ENCODE data around the gene CACNG5.
"Not testable (repeated sequence)": the region's sequence is repeated elsewhere in the genome, so short reads cannot be mapped to it uniquely, and the experiment has no call there.

Gene CACNG5

GRCh38 chr17:66855204-66855603, 20.3 kb downstream of the CACNG5 start:
- DNase-seq: no peak

DNA sequence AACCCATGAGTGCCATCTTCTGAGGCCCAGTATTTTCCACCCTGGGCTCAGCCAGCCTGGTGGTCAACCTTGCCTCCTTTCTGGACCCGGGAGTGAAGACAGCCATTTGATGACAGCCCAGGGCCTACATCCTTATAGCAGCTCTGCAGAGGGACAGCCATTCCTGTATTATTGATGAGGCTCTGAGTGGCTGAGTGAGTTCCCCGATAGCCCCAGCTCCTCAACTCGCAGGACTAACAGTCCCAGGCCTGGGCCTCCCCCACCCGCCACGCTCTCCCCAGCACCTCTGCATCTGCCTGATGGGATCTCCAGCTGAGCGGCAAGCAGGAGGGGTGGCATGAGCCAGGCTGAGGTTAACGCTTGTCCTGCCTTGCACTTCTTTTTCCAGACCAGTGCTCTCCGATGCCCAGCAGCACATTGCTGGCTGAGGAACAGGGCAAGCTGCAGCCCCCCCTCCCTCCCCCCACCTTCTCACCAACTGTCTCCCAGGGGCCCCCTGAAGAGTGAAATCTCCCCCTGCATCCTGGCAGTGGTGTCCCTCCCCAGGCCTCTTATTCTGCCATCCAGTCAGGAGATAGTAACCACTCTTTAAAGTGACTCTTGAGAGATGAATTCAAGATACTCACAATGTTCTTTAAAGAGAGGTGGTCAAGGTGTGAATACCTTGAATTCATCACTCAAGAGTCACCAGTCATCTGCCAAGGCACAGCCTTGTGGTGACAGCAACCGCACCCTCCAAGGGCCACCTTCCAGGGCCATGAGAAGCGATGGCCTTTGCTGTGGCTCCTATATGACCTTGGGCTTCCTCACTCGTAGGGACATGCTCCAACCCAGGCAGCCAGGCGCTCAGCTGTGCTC, 23.5 kb downstream of the CACNG5 start:
- no peak for DNase-seq

DNA sequence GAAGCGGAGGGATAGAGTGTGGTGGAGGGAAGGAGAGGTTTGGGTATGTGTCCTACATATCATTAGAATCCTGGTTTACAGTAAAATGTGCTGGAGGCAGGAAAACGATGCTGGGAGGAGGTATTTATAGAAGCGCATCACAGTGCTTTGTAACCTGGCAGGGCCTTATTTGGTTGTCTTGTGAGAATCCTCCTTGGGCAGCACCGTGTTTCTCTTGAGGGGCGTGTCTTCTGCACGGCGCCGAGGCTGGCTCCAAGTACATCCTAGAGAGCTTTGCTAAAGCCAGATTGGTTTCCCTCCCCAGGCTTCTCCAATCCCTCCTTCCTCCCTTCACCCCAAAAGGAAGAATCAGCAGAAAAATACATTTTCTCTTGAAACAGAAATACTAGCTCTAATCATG, 24.4 kb downstream of the CACNG5 start:
- no peak for DNase-seq

DNA sequence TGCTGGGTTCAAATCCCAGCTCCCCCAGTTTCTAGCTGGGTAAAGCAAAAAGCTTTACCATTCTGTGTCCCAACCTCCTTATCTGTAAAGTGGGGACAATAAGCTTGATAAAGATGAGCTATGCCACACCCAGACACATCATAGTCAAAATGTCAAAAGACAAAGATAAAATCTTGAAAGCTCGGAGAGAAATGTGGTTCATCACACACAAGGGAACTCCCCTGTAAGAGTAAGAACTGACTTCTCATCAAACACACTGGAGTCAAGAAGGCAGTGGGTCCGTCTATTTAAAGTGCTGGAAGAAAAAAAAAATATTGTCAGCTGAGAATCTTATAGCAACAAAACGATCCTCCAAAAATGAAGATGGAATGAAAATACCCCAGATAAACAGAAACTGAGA, 25.3 kb downstream of the CACNG5 start:
- DNase-seq: no peak

- no peak for DNase-seq
Measured at GRCh38 chr17:66863820-66864219, 28.9 kb downstream of the CACNG5 start.

- no peak for DNase-seq
Measured at GRCh38 chr17:66865151-66865550, 30.2 kb downstream of the CACNG5 start.

- no peak for DNase-seq
Measured at GRCh38 chr17:66873962-66874361, 39.0 kb downstream of the CACNG5 start.

DNA sequence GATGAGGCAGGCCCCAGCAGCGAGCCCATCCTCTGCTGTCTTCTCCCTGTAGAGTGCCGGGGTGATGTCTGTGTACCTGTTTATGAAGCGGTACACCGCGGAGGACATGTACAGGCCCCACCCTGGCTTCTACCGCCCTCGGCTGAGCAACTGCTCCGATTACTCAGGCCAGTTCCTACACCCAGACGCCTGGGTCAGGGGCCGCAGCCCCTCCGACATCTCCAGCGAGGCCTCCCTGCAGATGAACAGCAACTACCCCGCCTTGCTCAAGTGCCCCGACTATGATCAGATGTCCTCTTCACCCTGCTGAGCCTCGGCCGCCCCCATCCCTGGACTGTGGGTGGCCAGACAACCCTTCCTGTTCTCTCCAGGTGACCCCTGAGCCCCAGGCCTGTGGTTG, 50.0 kb downstream of the CACNG5 start:
- DNase-seq: no peak

GRCh38 chr17:66885417-66885816, 50.5 kb downstream of the CACNG5 start:
- no peak for DNase-seq

DNA sequence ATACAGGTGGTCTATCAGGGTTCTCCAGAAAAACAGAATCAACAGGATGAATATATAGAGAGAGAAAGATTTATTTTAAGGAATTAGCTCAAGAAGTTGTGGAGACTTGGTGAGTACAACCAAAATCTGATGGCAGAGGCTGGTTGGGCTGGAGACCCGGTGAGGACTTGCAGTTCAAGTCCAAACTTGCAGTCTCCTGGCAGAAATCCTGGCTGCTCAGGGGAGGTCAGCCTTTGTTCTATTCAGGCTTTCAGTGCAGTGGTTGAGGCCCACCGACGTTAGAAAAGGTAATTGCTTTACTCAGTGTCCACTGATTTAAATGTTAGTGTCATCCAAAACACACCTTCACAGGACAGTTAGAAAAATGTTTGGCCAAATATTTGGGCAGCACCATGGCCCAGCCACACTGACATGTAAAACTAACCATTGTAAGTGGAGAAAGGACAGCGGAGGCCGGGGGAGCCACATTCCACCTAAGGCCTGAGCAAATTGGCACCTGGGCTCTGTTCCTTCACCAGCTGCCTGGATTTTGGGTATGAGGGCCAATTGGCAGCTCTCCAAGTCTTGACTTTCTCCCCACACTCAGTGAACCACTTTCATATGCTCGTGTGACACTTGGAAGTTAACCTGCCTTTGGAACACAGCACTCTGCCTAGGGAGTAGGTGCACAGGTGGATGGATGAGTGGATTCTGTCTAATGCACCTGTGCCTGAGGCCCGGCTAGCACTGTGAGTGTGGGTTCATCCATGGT, 54.7 kb downstream of the CACNG5 start:
- DNase-seq: no peak

GRCh38 chr17:66892246-66892645, 57.3 kb downstream of the CACNG5 start:
- no peak for DNase-seq

DNA sequence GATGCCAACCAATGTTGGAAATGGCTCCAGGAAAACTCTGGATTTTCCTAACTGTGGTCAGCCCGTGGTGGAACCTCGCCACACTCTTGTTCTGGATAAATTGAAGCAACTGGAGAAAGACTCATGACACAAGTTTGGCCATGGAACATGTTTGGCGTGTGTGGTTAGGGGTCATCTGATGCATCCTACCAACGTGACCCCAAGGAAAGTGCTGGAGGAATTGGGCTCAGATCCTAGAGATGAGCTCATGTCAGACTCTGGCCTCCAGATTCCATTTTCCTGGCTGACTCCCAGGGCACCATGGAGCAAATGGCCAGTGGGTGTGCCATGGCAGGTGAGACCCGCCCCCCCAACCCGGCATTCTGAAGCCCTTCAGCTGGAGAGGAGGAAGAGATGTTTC, 58.5 kb downstream of the CACNG5 start:
- DNase-seq: no peak

GRCh38 chr17:66893863-66894262, 58.9 kb downstream of the CACNG5 start:
- DNase-seq: no peak

DNA sequence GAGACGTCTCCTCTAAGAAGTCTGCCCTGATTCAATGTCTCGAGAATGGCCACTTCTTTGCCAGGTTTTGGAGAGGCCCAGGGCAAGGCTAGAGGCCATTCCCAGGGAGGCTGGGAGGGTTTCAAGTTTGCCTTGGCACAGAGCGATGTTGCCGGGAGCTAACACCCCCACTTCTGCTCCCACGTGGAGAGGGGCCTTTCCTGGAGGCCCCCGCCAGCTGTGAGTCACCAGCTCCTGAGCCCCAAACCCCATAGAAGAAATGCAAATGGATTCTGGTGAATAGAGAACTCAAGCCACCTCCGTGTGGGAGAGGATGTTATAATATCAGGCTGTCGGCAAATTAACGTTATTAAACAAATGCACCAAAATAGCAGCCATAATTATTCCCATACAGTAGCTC, 62.2 kb downstream of the CACNG5 start:
- no peak for DNase-seq

DNA sequence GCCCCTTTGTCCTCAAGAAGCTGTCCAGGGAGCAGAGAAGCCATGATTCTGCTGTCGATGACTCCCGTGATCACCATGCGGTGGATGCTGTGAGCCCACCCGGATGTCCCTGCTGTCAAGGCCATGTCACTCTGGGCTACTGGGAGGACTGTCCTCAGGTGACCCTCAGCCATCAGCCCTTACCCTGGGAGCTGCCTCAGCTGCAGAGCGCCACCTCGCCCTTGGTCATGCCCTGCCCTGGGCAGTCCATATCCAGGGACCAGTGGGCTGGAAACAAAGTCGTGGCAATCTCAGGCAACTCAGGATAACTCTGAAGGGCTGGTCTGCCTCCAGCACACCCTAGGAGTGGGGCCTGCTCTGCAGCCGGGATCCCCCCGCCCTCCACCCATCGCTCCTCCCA, 63.6 kb downstream of the CACNG5 start:
- no peak for DNase-seq

GRCh38 chr17:66900126-66901010, 65.5 kb downstream of the CACNG5 start:
- DNase-seq: no peak

DNA sequence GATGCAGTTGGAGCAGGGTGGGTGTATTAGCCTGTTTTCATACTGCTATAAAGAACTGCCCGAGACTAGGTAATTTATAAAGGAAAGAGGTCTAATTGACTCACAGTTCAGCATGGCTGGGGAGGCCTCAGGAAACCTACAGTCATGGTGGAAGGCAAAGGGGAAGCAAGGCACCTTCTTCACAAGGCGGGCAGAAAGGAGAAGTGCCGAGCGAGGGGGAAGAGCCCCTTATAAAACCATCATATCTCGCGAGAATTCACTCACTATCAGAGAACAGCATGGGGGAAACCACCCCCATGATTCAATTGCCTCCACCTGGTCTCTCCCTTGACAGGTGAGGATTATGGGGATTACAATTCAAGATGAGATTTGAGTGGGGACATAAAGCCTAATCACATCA, 68.4 kb downstream of the CACNG5 start:
- not testable (repeated sequence) for DNase-seq

- DNase-seq: no peak
Measured at GRCh38 chr17:66903781-66904180, 68.9 kb downstream of the CACNG5 start.

GRCh38 chr17:66904760-66905624, 70.1 kb downstream of the CACNG5 start:
- no peak for DNase-seq

- DNase-seq: peak; percentile 10
Measured at GRCh38 chr17:66906321-66907278, 71.7 kb downstream of the CACNG5 start.

DNA sequence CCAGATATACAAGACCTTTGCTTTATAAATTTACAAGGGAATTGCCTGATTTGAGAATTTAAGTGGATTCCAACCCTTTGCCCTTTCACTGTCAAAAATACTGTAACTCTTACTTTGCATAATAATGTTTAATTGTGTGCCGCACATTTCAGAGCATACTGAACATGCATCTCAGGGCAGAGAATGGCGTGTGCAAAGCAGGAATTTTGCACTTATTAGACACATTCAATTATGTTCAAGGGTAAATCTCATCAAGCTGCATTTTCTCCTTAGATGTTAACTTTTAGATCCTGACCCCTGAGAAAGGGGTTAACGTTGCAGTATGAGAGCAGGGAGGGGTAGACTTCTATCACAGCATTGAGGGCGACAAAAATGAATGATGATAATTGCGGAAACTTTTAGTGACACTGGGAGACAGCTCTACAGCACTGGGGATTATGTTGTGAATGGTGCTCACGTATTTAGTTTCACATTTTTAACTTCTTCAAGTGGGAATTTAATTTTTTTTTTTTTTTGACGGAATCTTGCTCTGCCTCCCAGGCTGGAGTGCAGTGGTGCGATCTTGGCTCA, 75.0 kb downstream of the CACNG5 start:
- no peak for DNase-seq
